HUES64 (cell line): ENCODE measurements around the gene TNNI2.
"Not testable (repeated sequence)": the region's sequence is repeated elsewhere in the genome, so short reads cannot be mapped to it uniquely, and the experiment has no call there.

Source experiments
- H3K27ac ChIP-seq: 2 replicates; pipeline ENCODE4 v1.7.0; 2013; ENCODE audit warnings: low read depth, low read length, inconsistent platforms
- H3K27me3 ChIP-seq: 2 replicates; pipeline ENCODE4 v1.6.1; 2013; ENCODE audit warnings: mild to moderate bottlenecking, low read length; ENCODE audit not compliant: insufficient read depth
- H3K36me3 ChIP-seq: 2 replicates; pipeline ENCODE4 v1.6.1; 2013; ENCODE audit warnings: mild to moderate bottlenecking, low read length; ENCODE audit not compliant: insufficient read depth
- H3K4me1 ChIP-seq: 2 replicates; pipeline ENCODE4 v1.6.1; 2013; ENCODE audit warnings: mild to moderate bottlenecking, low read length, moderate library complexity; ENCODE audit not compliant: insufficient read depth
- H3K4me3 ChIP-seq: 2 replicates; pipeline ENCODE4 v1.5.1; 2013; ENCODE audit warnings: mild to moderate bottlenecking, low read length, moderate library complexity
- H3K9ac ChIP-seq: 2 replicates; pipeline ENCODE4 v1.6.1; 2013; ENCODE audit warnings: mild to moderate bottlenecking, low read depth, low read length
- H3K9me3 ChIP-seq: 2 replicates; pipeline ENCODE4 v1.6.1; 2013; ENCODE audit warnings: low read depth, low read length; ENCODE audit not compliant: insufficient read depth
- WGBS: fragments of 150-250, 120-280 bp; methylation state at CpG from one replicate; pipeline ENCODE4 v1.1.7; 2013; ENCODE audit warnings: missing lambda C conversion rate; 5-methylcytosine and 5-hydroxymethylcytosine counted together

TNNI2 gene

DNA sequence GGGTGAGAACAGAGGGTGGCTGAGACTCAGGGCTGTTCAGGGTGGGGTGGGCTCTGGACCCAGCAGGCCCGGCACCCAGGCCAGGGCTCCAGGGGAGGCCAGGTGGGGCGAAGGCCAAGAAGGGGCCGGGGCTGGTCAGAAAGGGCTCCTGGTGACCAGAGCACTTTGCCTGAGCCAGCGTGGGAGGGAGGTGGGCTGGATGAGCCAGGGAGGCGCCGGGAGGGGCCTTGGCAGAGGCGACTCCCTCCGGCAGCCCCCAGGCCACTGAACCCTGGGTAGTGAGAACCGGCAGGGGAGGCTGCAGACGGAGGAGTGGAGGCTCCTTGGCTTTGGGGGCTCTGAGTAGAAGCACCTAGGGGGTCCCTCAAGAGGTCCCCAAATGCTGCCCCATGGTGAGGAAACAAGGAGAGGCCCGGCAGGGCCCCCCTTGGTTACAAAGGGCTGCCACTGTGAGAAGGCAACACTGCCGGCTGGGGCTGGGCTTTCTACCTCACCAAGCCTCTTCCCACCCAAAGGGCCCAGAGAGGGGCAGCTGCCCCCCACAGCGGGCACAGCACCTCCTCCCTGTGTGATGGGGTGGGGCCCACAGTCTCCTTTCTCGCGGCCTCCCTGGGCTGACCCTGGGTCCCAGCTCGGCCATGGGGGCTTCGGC is 35.8 kb downstream of the TNNI2 start:
- not testable (repeated sequence) for H3K27ac ChIP-seq, H3K36me3 ChIP-seq, H3K27me3 ChIP-seq, H3K9ac ChIP-seq, H3K4me1 ChIP-seq, H3K9me3 ChIP-seq, H3K4me3 ChIP-seq
- 83% methylated on average over 17 of the region's 17 CpGs for WGBS

DNA sequence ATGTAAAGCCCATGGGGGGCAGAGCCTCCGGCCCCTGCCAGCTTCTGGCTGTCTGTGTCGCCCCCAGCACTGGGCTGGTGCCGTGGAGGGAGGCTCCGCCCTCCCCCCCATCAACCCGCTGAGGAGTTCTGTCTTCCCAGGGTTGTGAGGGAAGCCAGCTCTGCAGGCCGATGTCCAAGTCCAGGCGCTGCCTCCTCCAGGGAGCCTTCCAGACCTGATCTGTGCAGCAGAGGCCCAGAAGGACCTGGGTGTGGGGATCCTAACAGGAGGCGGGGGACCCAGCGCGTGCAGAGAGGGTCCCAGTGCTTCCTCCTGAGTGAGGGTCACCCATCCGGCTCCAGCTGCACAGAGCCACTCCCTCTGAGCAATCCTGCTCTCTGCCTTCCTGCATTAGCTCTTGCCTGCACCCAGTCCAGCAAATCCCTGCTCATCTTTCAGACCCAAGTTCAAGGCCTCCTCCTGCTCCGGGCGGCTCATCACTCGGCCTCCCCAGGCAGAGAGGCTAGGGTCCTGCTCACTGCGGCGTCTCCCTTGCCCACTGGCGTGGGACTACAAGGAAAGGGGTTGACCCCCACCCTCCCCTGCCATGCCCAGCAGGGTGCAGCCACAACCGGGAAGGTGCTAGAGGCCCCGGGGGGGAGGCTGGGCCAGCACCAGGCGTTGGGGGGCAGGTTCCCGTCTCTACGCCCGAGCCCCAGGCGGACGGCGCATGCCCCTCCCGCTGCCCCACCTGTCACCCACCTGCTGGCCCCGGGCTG is 36.5 kb downstream of the TNNI2 start:
- Histone ChIP-seq H3K27ac (no peak overlapping the region), H3K4me3 (no peak overlapping the region), H3K4me1 (no peaks in the 10 kb centered on the region), H3K36me3 (no peaks in the 10 kb centered on the region), H3K27me3 (no peaks in the 10 kb centered on the region; the same call in 1 of the 2 replicates), H3K9ac (no peak overlapping the region), H3K9me3 (no peaks in the 10 kb centered on the region)
- WGBS: 84% methylated on average over 27 of the region's 28 CpGs

- not testable (repeated sequence) for H3K4me3 ChIP-seq, H3K27me3 ChIP-seq, H3K9me3 ChIP-seq, H3K36me3 ChIP-seq, H3K27ac ChIP-seq, H3K4me1 ChIP-seq, H3K9ac ChIP-seq
- 83% methylated on average over 13 of the region's 13 CpGs for WGBS
Measured at GRCh38 chr11:1875851-1876301, 37.1 kb downstream of the TNNI2 start.

GRCh38 chr11:1876361-1877063 is 37.7 kb downstream of the TNNI2 start:
- no peaks in the 10 kb centered on the region for H3K4me1 ChIP-seq
- no peaks in the 10 kb centered on the region; the same call in 1 of the 2 replicates for H3K27me3 ChIP-seq
- no peak overlapping the region for H3K27ac ChIP-seq
- no peaks in the 10 kb centered on the region for H3K9me3 ChIP-seq
- 43% methylated on average over 26 of the region's 26 CpGs for WGBS
- no peak overlapping the region for H3K9ac ChIP-seq
- no peaks in the 10 kb centered on the region for H3K36me3 ChIP-seq
- H3K4me3 ChIP-seq: no peak overlapping the region

GRCh38 chr11:1877211-1878136 is 38.7 kb downstream of the TNNI2 start:
- H3K27me3 ChIP-seq: no peaks in the 10 kb centered on the region; the same call in 1 of the 2 replicates
- H3K9me3 ChIP-seq: no peaks in the 10 kb centered on the region
- H3K4me1 ChIP-seq: no peaks in the 10 kb centered on the region
- H3K9ac ChIP-seq: no peak overlapping the region
- H3K36me3 ChIP-seq: no peaks in the 10 kb centered on the region
- WGBS: 87% methylated on average over 33 of the region's 33 CpGs
- no peak overlapping the region for H3K4me3 ChIP-seq
- H3K27ac ChIP-seq: no peak overlapping the region

DNA sequence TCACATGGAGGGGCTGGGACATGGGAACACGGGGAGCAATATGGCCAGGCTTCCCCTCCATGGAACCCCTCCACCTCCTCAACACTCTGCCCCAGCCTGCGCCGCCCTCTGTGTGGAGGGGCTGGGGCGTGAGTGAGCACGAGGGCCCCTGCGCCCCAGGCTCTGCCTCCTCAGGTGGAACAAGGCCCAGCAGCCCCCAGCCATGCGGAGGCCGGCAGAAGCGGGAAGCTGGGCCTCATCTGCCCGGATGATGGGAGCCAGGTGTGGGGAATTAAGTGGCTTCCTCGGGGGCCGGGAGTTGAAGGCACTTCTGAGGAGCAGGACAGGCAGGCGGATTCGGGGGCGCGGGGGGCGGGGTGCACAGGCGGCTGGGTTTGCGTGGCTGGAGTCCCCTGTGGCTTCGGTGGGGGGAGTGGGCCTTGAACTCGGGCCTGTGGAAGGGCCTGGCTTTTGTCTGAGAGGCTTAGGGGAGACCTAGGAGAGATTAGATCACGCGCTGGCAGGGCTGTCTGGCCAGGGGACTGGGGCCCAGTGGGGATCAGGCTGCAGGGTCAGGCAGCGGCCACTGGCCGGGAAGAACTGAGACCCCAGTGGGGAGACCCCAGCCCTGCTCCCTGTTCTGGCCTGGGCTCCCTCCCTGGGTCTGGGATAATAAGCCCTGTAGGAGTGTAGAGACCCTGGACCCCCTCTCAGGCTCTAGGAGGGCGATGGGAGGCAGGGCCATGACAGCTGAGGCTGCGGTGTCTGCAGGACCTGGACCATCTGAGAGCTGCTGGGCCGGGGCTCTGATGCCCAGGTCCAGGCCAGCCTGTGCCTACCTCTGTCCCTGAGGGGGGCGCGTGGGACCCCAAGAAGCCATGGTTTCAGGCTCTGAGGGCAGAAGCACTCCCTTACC is 39.6 kb downstream of the TNNI2 start:
- Histone ChIP-seq H3K4me1 (peaks cover 3% of the 10 kb centered on the region; the same call in 1 of the 2 replicates), H3K9ac (no peak overlapping the region), H3K36me3 (no peaks in the 10 kb centered on the region), H3K4me3 (no peak overlapping the region), H3K27ac (no peak overlapping the region), H3K27me3 (no peaks in the 10 kb centered on the region; the same call in 1 of the 2 replicates), H3K9me3 (no peaks in the 10 kb centered on the region)
- 93% methylated on average over 30 of the region's 30 CpGs for WGBS

GRCh38 chr11:1879342-1879940 is 40.7 kb downstream of the TNNI2 start:
- no peak overlapping the region for H3K4me3 ChIP-seq
- WGBS: 89% methylated on average over 13 of the region's 13 CpGs
- no peaks in the 10 kb centered on the region for H3K36me3 ChIP-seq
- H3K4me1 ChIP-seq: peaks cover 3% of the 10 kb centered on the region; the same call in 1 of the 2 replicates
- no peaks in the 10 kb centered on the region; the same call in 1 of the 2 replicates for H3K27me3 ChIP-seq
- H3K9me3 ChIP-seq: no peaks in the 10 kb centered on the region
- no peak overlapping the region for H3K27ac ChIP-seq
- no peak overlapping the region for H3K9ac ChIP-seq

GRCh38 chr11:1879941-1880720 is 41.4 kb downstream of the TNNI2 start:
- Histone ChIP-seq H3K9me3 (no peaks in the 10 kb centered on the region), H3K36me3 (no peaks in the 10 kb centered on the region), H3K27ac (no peak overlapping the region), H3K27me3 (no peaks in the 10 kb centered on the region; the same call in 1 of the 2 replicates), H3K9ac (no peak overlapping the region), H3K4me3 (no peak overlapping the region), H3K4me1 (peaks cover 3% of the 10 kb centered on the region; the same call in 1 of the 2 replicates)
- WGBS: 91% methylated on average over 32 of the region's 32 CpGs

GRCh38 chr11:1880746-1881441 is 42.1 kb downstream of the TNNI2 start:
- no peaks in the 10 kb centered on the region; the same call in 1 of the 2 replicates for H3K27me3 ChIP-seq
- no peak overlapping the region for H3K9ac ChIP-seq
- peaks cover 3% of the 10 kb centered on the region; the same call in 1 of the 2 replicates for H3K4me1 ChIP-seq
- no peaks in the 10 kb centered on the region for H3K9me3 ChIP-seq
- no peak overlapping the region for H3K27ac ChIP-seq
- H3K36me3 ChIP-seq: no peaks in the 10 kb centered on the region
- WGBS: 86% methylated on average over 9 of the region's 9 CpGs
- no peak overlapping the region for H3K4me3 ChIP-seq
